Subcutaneous abdominal adipose tissue (tissue), 5 donors: Measurements from ENCODE around the gene MYT1.

Experiments
- H3K27ac ChIP-seq: one replicate; pipeline ENCODE4 v1.7.0; 2013; ENCODE audit warnings: low read depth, mild to moderate bottlenecking, inconsistent platforms, low read length, moderate library complexity
- H3K27me3 ChIP-seq, 5 donors: one replicate each; pipeline ENCODE4 v1.7.0; 2013; ENCODE audit warnings: low read length in 5 of 5, inconsistent platforms in 1 of 5; ENCODE audit not compliant: control insufficient read depth in 5 of 5, insufficient read depth in 4 of 5
- H3K36me3 ChIP-seq, 5 donors: one replicate each; pipeline ENCODE4 v1.7.0; 2013; ENCODE audit warnings: low read length in 5 of 5; ENCODE audit not compliant: control insufficient read depth in 5 of 5, insufficient read depth in 5 of 5
- H3K4me1 ChIP-seq, 5 donors: one replicate each; pipeline ENCODE4 v1.7.0; 2013; ENCODE audit warnings: low read length in 5 of 5, mild to moderate bottlenecking in 3 of 5, moderate library complexity in 1 of 5; ENCODE audit not compliant: control insufficient read depth in 5 of 5, insufficient read depth in 5 of 5
- H3K4me3 ChIP-seq, 5 donors: one replicate each; pipeline ENCODE4 v1.7.0; 2013; ENCODE audit warnings: low read length in 5 of 5, low read depth in 1 of 5
- H3K9ac ChIP-seq, 5 donors: one replicate each; pipeline ENCODE4 v1.7.0; 2013; ENCODE audit warnings: low read length in 5 of 5, mild to moderate bottlenecking in 4 of 5, moderate library complexity in 3 of 5
- H3K9me3 ChIP-seq, 5 donors: one replicate each; pipeline ENCODE4 v1.7.0; 2013; ENCODE audit warnings: low read length in 5 of 5; ENCODE audit not compliant: control insufficient read depth in 5 of 5
- donor health status: healthy.
- donor health status: healthy.
- donor health status: healthy.
- donor health status: healthy.
- donor health status: healthy.

MYT1 gene

DNA sequence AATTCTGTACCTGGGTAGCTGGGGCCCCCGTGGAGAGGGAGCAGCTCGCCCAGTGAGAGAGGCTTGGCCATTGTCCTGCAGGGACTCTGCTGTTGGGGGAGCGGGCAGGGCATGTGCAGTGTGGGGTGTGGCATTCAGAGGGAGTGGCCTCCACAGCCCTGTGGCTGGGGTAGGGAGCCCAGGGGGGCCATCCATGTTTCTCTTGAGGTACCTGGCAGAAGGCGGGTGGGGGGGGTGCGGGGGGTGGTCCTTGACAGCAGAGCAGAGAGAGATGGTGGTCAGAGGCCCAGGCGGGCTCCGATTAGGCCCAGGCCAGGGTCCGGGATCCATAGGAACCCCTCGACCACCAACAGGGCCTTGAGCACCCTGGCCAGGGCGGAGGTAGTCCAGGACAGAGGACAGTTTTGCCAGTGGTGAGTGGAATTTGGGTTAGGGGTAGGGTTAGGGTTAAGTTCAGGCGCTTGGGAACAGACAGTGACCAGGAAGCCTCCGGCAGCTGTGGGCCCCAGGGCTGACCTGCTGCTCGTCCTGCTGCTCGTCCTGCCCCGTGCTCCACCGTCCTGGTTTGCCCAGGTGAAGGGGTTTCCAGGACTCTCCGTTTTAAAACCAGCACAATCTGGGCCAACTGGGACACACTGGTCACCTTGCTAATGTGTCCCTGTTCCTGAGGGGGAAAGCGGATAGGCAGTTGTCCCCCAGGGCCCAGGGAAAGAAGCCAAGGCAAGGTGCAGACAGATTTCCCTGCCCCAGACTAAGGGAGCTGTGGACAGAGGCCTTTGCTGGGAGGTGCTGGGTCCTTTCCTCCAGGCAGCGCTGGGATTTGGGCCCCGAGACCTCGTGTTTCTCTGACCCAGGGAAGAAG lies 24.8 kb upstream of the MYT1 start:
- no peaks in the 10 kb centered on the region for H3K4me1 ChIP-seq
- no peak overlapping the region for H3K9ac ChIP-seq
- H3K27me3 ChIP-seq, result peaks cover 5 to 32% (median 14%) of the 10 kb centered on the region in 5 donors
- H3K27ac ChIP-seq, result no peak overlapping the region
- no peak overlapping the region for H3K4me3 ChIP-seq
- peaks cover 0 to under 1% (median 0%) of the 10 kb centered on the region in 5 donors for H3K9me3 ChIP-seq
- H3K36me3 ChIP-seq, result no peaks in the 10 kb centered on the region

DNA sequence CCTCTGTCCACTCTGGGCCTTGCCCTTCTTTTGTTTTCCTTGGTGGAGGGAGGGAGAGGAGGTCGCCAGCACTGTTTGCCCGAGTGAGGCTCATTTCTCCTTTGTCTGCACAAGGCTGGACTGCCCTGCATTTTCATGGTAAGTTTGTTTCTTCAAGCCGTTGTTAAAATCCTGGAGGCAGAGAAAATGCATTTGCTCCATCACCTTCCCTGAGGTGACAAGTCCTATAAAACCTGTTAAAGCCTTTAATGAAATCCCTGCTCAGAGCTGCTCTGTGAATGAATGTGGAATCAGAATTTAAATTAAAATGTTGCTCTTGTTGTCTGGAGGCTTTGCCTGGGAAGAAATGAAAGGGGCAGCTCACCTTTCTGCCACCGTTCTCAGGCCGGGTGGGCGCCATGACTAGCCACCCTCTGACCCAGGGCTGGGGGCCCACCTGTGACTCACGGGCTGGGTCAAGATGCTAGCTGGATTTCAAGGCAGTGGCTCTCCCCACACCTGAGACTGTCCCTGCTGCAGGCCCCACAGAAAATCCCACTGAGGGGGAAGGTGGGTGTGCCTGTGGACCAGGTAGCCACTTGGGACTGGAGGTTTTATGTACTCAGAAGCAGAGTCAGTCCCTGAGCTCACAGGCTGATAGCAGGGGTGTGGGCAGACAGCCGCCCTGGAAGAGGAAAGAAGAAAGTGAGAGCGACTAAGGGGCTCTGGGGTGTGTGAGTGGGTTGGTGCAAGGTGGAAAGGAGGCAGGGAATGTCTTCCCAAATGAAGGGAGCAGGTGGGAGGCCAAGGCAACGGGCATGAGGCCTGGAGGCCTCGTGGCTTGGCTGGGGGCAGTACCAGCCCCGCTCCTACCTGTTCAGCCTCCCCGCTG lies 24.0 kb upstream of the MYT1 start:
- Histone ChIP-seq H3K27me3 (peaks cover 5 to 32% (median 12%) of the 10 kb centered on the region in 5 donors), H3K27ac (no peak overlapping the region), H3K9ac (no peak overlapping the region), H3K36me3 (no peaks in the 10 kb centered on the region), H3K4me3 (no peak overlapping the region), H3K9me3 (peaks cover 2 to 9% (median 4%) of the 10 kb centered on the region in 5 donors), H3K4me1 (no peaks in the 10 kb centered on the region)

- peaks cover 5 to 29% (median 12%) of the 10 kb centered on the region in 5 donors for H3K27me3 ChIP-seq
Measured at GRCh38 chr20:64140956-64141355, 23.3 kb upstream of the MYT1 start.

GRCh38 chr20:64142590-64142989 lies 21.7 kb upstream of the MYT1 start:
- Histone ChIP-seq H3K36me3 (no peaks in the 10 kb centered on the region), H3K9ac (no peak overlapping the region), H3K9me3 (peaks cover 2 to 15% (median 10%) of the 10 kb centered on the region in 5 donors), H3K27ac (no peak overlapping the region), H3K4me3 (no peak overlapping the region), H3K27me3 (peaks cover 5 to 36% (median 12%) of the 10 kb centered on the region in 5 donors), H3K4me1 (no peaks in the 10 kb centered on the region)

More at GRCh38 chr20:64140956-64141355, 23.3 kb upstream of the MYT1 start:
- H3K9ac ChIP-seq, result no peak overlapping the region
- no peak overlapping the region for H3K4me3 ChIP-seq
- peaks cover 2 to 15% (median 10%) of the 10 kb centered on the region in 5 donors for H3K9me3 ChIP-seq
- H3K27ac ChIP-seq, result no peak overlapping the region
- H3K36me3 ChIP-seq, result no peaks in the 10 kb centered on the region
- no peaks in the 10 kb centered on the region for H3K4me1 ChIP-seq

- Histone ChIP-seq H3K9me3 (peaks cover 2 to 15% (median 10%) of the 10 kb centered on the region in 5 donors), H3K4me3 (no peak overlapping the region), H3K27me3 (peaks cover 6 to 33% (median 14%) of the 10 kb centered on the region in 5 donors)
Measured at GRCh38 chr20:64143018-64143801, 21.0 kb upstream of the MYT1 start.

DNA sequence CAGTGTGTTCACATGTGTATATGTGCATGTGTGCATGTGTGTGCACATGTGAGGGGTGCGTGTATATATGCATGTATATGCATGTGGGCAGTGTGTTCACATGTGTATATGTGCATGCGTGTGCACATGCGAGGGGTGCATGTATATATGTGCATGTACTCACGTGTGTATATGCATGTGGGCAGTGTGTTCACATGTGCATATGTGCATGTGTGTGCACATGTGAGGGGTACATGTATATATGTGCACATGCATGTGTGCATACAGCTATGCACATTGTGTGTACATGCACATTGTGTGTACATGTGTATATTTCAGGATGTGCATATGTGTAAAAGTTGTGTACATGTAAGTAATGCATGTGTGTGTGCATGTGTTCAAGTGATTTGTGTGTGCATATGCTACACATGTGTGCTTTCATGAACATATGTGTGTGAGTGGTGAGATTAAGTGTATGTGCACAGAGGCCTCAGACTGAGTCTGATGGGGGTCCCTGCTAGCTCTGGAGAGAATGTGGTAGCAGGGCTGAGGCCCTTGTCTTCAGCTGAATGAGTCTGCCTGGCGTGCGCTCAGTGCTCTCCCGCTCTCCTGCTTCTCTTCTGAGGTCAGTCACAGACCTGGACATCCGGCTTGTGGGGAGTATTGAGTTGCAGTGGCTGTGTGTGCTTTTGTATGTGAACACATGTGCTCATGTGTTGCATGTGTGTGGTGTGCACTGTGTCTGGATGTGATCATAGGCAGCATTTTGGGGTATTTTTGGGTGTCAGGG lies 19.9 kb upstream of the MYT1 start:
- Histone ChIP-seq H3K9me3 (peaks cover 2 to 15% (median 10%) of the 10 kb centered on the region in 5 donors), H3K27ac (no peak overlapping the region), H3K4me3 (no peak overlapping the region), H3K36me3 (no peaks in the 10 kb centered on the region), H3K4me1 (no peaks in the 10 kb centered on the region), H3K27me3 (peaks cover 6 to 33% (median 14%) of the 10 kb centered on the region in 5 donors), H3K9ac (no peak overlapping the region)

More at GRCh38 chr20:64143018-64143801, 21.0 kb upstream of the MYT1 start:
- Histone ChIP-seq H3K4me1 (no peaks in the 10 kb centered on the region), H3K27ac (no peak overlapping the region), H3K36me3 (no peaks in the 10 kb centered on the region), H3K9ac (no peak overlapping the region)

GRCh38 chr20:64145458-64146300 lies 18.6 kb upstream of the MYT1 start:
- no peak overlapping the region for H3K9ac ChIP-seq
- H3K9me3 ChIP-seq, result peaks cover 2 to 16% (median 10%) of the 10 kb centered on the region in 5 donors
- peaks cover 6 to 28% (median 14%) of the 10 kb centered on the region in 5 donors for H3K27me3 ChIP-seq
- H3K36me3 ChIP-seq, result no peaks in the 10 kb centered on the region
- no peak overlapping the region for H3K4me3 ChIP-seq
- no peaks in the 10 kb centered on the region for H3K4me1 ChIP-seq
- H3K27ac ChIP-seq, result no peak overlapping the region

GRCh38 chr20:64146301-64146935 lies 17.8 kb upstream of the MYT1 start:
- H3K9me3 ChIP-seq, result peaks cover 2 to 16% (median 10%) of the 10 kb centered on the region in 5 donors
- no peaks in the 10 kb centered on the region for H3K36me3 ChIP-seq
- peaks cover 6 to 23% (median 10%) of the 10 kb centered on the region in 5 donors for H3K27me3 ChIP-seq
- H3K9ac ChIP-seq, result no peak overlapping the region
- H3K4me3 ChIP-seq, result no peak overlapping the region
- no peak overlapping the region for H3K27ac ChIP-seq
- no peaks in the 10 kb centered on the region for H3K4me1 ChIP-seq
